Hepatocyte (in vitro differentiated cells): ENCODE results near the gene TBCEL. TPM values are rescaled to one million over a fixed set of nuclear protein-coding genes. Genes with fewer than 3 reads are reported as not detected.

ENCODE experiments used
- DNase-seq: peaks from one replicate; pipeline ENCODE4 v3.0.0-alpha.2; 2016; ENCODE audit warnings: low spot score
- H2AFZ ChIP-seq: fragments of 200-600 bp; sonication (generic); 2 replicates; pipeline ENCODE4 v1.6.0; 2016; ENCODE audit warnings: antibody characterized with exemption, mild to moderate bottlenecking
- H3K27ac ChIP-seq: fragments of 200-600 bp; sonication (generic); 2 replicates; pipeline ENCODE4 v1.5.1; 2016; ENCODE audit warnings: mild to moderate bottlenecking
- H3K27me3 ChIP-seq: fragments of 200-600 bp; sonication (generic); 2 replicates; pipeline ENCODE4 v1.6.1; 2016
- H3K36me3 ChIP-seq: fragments of 200-600 bp; sonication (generic); replicated peaks from 2 replicates; pipeline ENCODE4 v1.5.1; 2016; ENCODE audit warnings: low read depth; ENCODE audit not compliant: insufficient read depth
- H3K4me1 ChIP-seq: fragments of 200-600 bp; sonication (generic); 2 replicates; pipeline ENCODE4 v1.5.1; 2016; ENCODE audit warnings: mild to moderate bottlenecking, moderate library complexity; ENCODE audit not compliant: insufficient read depth
- H3K4me2 ChIP-seq: fragments of 200-600 bp; sonication (generic); 2 replicates; pipeline ENCODE4 v1.6.0; 2016
- H3K4me3 ChIP-seq: fragments of 200-600 bp; sonication (generic); 2 replicates; pipeline ENCODE4 v1.5.1; 2016; ENCODE audit warnings: mild to moderate bottlenecking
- H3K79me2 ChIP-seq: fragments of 200-600 bp; sonication (generic); 2 replicates; pipeline ENCODE4 v1.6.0; 2017; ENCODE audit warnings: mild to moderate bottlenecking
- H3K9me2 ChIP-seq: fragments of 200-600 bp; sonication (generic); replicated peaks from 2 replicates; pipeline ENCODE4 v1.6.0; 2017; ENCODE audit warnings: mild to moderate bottlenecking; ENCODE audit not compliant: insufficient read depth
- H3K9me3 ChIP-seq: fragments of 200-600 bp; sonication (generic); 2 replicates; pipeline ENCODE4 v1.5.1; 2016; ENCODE audit warnings: low read depth, mild to moderate bottlenecking
- H4K20me1 ChIP-seq: fragments of 200-600 bp; sonication (generic); 2 replicates; pipeline ENCODE4 v1.6.0; 2016; ENCODE audit warnings: mild to moderate bottlenecking; ENCODE audit not compliant: insufficient read depth, poor library complexity, severe bottlenecking
- CTCF ChIP-seq: fragments of 200-600 bp; sonication (generic); IDR thresholded peaks from 2 replicates; pipeline ENCODE4 v1.5.1; 2016; ENCODE audit warnings: antibody characterized with exemption, mild to moderate bottlenecking; ENCODE audit not compliant: poor library complexity
- EZH2 ChIP-seq: fragments of 200-600 bp; sonication (generic); IDR thresholded peaks from 2 replicates; pipeline ENCODE4 v1.6.1; 2016; ENCODE audit warnings: antibody characterized with exemption, mild to moderate bottlenecking, borderline replicate concordance
- EZH2phosphoT487 ChIP-seq: fragments of 200-600 bp; sonication (generic); IDR thresholded peaks from one replicate; pipeline ENCODE4 v1.6.1; 2018; ENCODE audit warnings: antibody characterized with exemption, mild to moderate bottlenecking, low read depth, moderate library complexity; ENCODE audit not compliant: unreplicated experiment, severe bottlenecking
- WGBS: methylation state at CpG from one replicate; pipeline ENCODE4 v1.1.6; 2016; ENCODE audit warnings: low lambda C conversion rate; ENCODE audit errors: missing lambda C conversion rate; 5-methylcytosine and 5-hydroxymethylcytosine counted together
- polyA plus RNA-seq: library from polyadenylated mRNA; unstranded; fragments of >200 nt; fragmentation: Nextera tagmentation; extraction: Ambion mirVana; gene quantifications from 2 replicates; pipeline ENCODE4 v1.2.1, GENCODE V29; 2016
- total RNA-seq: library from RNA; depleted of rRNA; stranded (reverse); fragments of >200 nt; gene quantifications from 2 replicates; pipeline ENCODE4 v1.2.3, GENCODE V29; 2014

TBCEL gene
- total and polyA plus RNA-seq, 2 experiments from 2014 or later, result 7.2 to 19.3 TPM

- Histone ChIP-seq H3K4me3 (no peak overlapping the region), H3K36me3 (no peaks in the 10 kb centered on the region), H4K20me1 (no peaks in the 10 kb centered on the region), H3K9me3 (no peaks in the 10 kb centered on the region), H3K4me2 (no peak overlapping the region), H3K9me2 (no peaks in the 10 kb centered on the region), H3K4me1 (peaks cover 7% of the 10 kb centered on the region), H2AFZ (no peak overlapping the region), H3K27ac (no peak overlapping the region), H3K79me2 (no peaks in the 10 kb centered on the region), H3K27me3 (peaks cover 5% of the 10 kb centered on the region)
- TF ChIP-seq EZH2phosphoT487 (no peak), EZH2 (no peak), CTCF (no peak)
- no peak for DNase-seq
- 92% methylated on average over 4 of the region's 4 CpGs for WGBS
These were observed 75.5 kb downstream of the TBCEL start for GRCh38 chr11:121099364-121099763.

- no peak for TF ChIP-seq CTCF
- TF ChIP-seq EZH2, result no peak
- no peak for TF ChIP-seq EZH2phosphoT487
- H3K9me3 ChIP-seq, result no peaks in the 10 kb centered on the region
- H3K4me3 ChIP-seq, result no peak overlapping the region
- H3K27ac ChIP-seq, result no peak overlapping the region
- H3K79me2 ChIP-seq, result no peaks in the 10 kb centered on the region
- H4K20me1 ChIP-seq, result no peaks in the 10 kb centered on the region
- H3K9me2 ChIP-seq, result no peaks in the 10 kb centered on the region
- WGBS, result 65% methylated on average over 4 of the region's 4 CpGs
- no peaks in the 10 kb centered on the region for H3K36me3 ChIP-seq
- H2AFZ ChIP-seq, result no peak overlapping the region
- H3K4me1 ChIP-seq, result peaks cover 7% of the 10 kb centered on the region
- peaks cover 5% of the 10 kb centered on the region for H3K27me3 ChIP-seq
- no peak for DNase-seq
- no peak overlapping the region for H3K4me2 ChIP-seq
These were observed 76.0 kb downstream of the TBCEL start for GRCh38 chr11:121099885-121100284.

GRCh38 chr11:121100943-121101342, 77.0 kb downstream of the TBCEL start, which contains the start of gene TECTA:
TECTA (plus strand) TSS chr11:121101243; CDS start chr11:121102666, 1,423 bp downstream.
- H3K79me2 ChIP-seq, result no peaks in the 10 kb centered on the region
- DNase-seq, result no peak
- peaks cover 7% of the 10 kb centered on the region for H3K4me1 ChIP-seq
- H2AFZ ChIP-seq, result no peak within 1 kb of the TSS
- H3K9me3 ChIP-seq, result no peaks in the 10 kb centered on the region
- TF ChIP-seq CTCF, result no peak
- no peak for TF ChIP-seq EZH2
- no peak for TF ChIP-seq EZH2phosphoT487
- H3K27me3 ChIP-seq, result peaks cover 5% of the 10 kb centered on the region
- H3K36me3 ChIP-seq, result no peaks in the 10 kb centered on the region
- 96% methylated on average over 2 of the region's 2 CpGs for WGBS
- no peak within 1 kb of the TSS for H3K27ac ChIP-seq
- no peaks in the 10 kb centered on the region for H4K20me1 ChIP-seq
- H3K9me2 ChIP-seq, result no peaks in the 10 kb centered on the region
- no peak within 1 kb of the TSS for H3K4me3 ChIP-seq
- no peak within 1 kb of the TSS for H3K4me2 ChIP-seq

- DNase-seq, result no peak
These were observed 80.4 kb downstream of the TBCEL start for GRCh38 chr11:121104312-121104762.

More at GRCh38 chr11:121104312-121104762, 80.4 kb downstream of the TBCEL start:
- H3K9me3 ChIP-seq, result no peaks in the 10 kb centered on the region
- peaks cover 7% of the 10 kb centered on the region for H3K4me1 ChIP-seq
- no peaks in the 10 kb centered on the region for H3K36me3 ChIP-seq
- no peak overlapping the region for H3K4me3 ChIP-seq
- H3K4me2 ChIP-seq, result no peak overlapping the region
- no peaks in the 10 kb centered on the region for H4K20me1 ChIP-seq
- no peaks in the 10 kb centered on the region for H3K9me2 ChIP-seq
- H3K27ac ChIP-seq, result no peak overlapping the region
- WGBS, result 91% methylated on average over 9 of the region's 9 CpGs
- TF ChIP-seq CTCF (no peak), EZH2phosphoT487 (no peak), EZH2 (no peak)
- H2AFZ ChIP-seq, result no peak overlapping the region
- H3K27me3 ChIP-seq, result peaks cover 5% of the 10 kb centered on the region
- H3K79me2 ChIP-seq, result no peaks in the 10 kb centered on the region
